Stomach (tissue), 9 donors: ENCODE results near the gene EML2. TPM values are rescaled to one million over a fixed set of nuclear protein-coding genes. Genes with fewer than 3 reads are reported as not detected.

Experiments
- DNase-seq, 2 donors: peaks; one replicate each; pipeline versions ENCODE4 v3.0.0 to v3.0.0-alpha.2; 2013 to 2019
- H3K27ac ChIP-seq, 5 donors: fragments of 200-600 bp in 4 of 5; sonication (generic) in 4 of 5; one replicate each; pipeline ENCODE4 v1.5.1; 2013 to 2019; ENCODE audit warnings: mild to moderate bottlenecking in 1 of 5, moderate library complexity in 1 of 5
- H3K27me3 ChIP-seq, 3 donors: fragments of 200-600 bp; sonication (generic); one replicate each; pipeline ENCODE4 v1.5.1; 2017 to 2019; ENCODE audit warnings: mixed run types in 1 of 3
- H3K36me3 ChIP-seq, 4 donors: fragments of 200-600 bp; sonication (generic); 1 replicate in 3 of 4; 2 replicates in 1 of 4; pipeline ENCODE4 v1.5.1; 2016 to 2019
- H3K4me1 ChIP-seq, 4 donors: fragments of 200-600 bp; sonication (generic); one replicate each; pipeline ENCODE4 v1.5.1; 2016 to 2019
- H3K4me3 ChIP-seq, 4 donors: fragments of 200-600 bp; sonication (generic) in 3 of 4; one replicate each; pipeline ENCODE4 v1.5.1; 2016 to 2019; ENCODE audit warnings: mild to moderate bottlenecking in 1 of 4
- H3K9me3 ChIP-seq, 4 donors: fragments of 200-600 bp; sonication (generic); one replicate each; pipeline ENCODE4 v1.5.1; 2016 to 2019
- CTCF ChIP-seq, 7 experiments: fragments of 450-650 bp in 4 of 7; fragments of 200-600 bp in 3 of 7; sonication (generic) in 3 of 7; IDR thresholded peaks; one replicate each; pipeline ENCODE4 v1.5.1; 2016 to 2019; ENCODE audit warnings: antibody characterized with exemption in 7 of 7, control low read depth in 2 of 7, mild to moderate bottlenecking in 1 of 7
- EP300 ChIP-seq: sonication (generic); formaldehyde crosslinking; IDR thresholded peaks from one replicate; pipeline ENCODE4 v1.6.1; 2017; ENCODE audit warnings: antibody characterized with exemption
- POLR2A ChIP-seq, 4 donors: fragments of 450-650 bp; IDR thresholded peaks; one replicate each; pipeline ENCODE4 v1.6.1; 2016; ENCODE audit warnings: antibody characterized with exemption in 4 of 4, control low read depth in 2 of 4, mild to moderate bottlenecking in 1 of 4, moderate library complexity in 1 of 4
- POLR2AphosphoS5 ChIP-seq, 3 donors: sonication (generic); formaldehyde crosslinking; IDR thresholded peaks; one replicate each; pipeline ENCODE4 v1.6.1; 2016; ENCODE audit warnings: antibody characterized with exemption in 3 of 3
- WGBS, 5 donors: extraction: QIAGEN DNeasy Blood & Tissue Kit in 3 of 5; methylation state at CpG; one replicate each; pipeline versions ENCODE4 v1.1.5 to v1.1.7; 2013 to 2018; 5-methylcytosine and 5-hydroxymethylcytosine counted together
- intact Hi-C: fragments of 100-400 bp; cut with DNase I; formaldehyde crosslinking; loops from one replicate; pipeline ENCODE4 v1.15.1; 2023; ENCODE audit warnings: low total_unique reads
- polyA plus RNA-seq, 3 donors: library from polyadenylated mRNA; stranded (reverse); fragments of 200-250 nt; gene quantifications; one replicate each; pipeline ENCODE4 v1.2.3, GENCODE V29; 2013
- total RNA-seq, 5 donors: library from RNA; depleted of rRNA; stranded (reverse); fragments of >200 nt; gene quantifications; one replicate each; pipeline versions ENCODE4 v1.1.0 to v1.2.3, GENCODE V29; 2014 to 2016
- donor health status: healthy with polysubstance abuse.
- donor health status: Bipolar disorder and iron deficiency.
- donor health status: healthy.

The EML2 gene
- total and polyA plus RNA-seq, 8 donors = 17.8 to 387 (median 32.8) TPM

GRCh38 chr19:45598267-45599001, 40.8 kb downstream of the EML2 start:
- Histone ChIP-seq H3K4me1 (peaks cover 6 to 49% (median 21%) of the 10 kb centered on the region in 4 donors), H3K27me3 (peaks cover 8 to 95% (median 58%) of the 10 kb centered on the region in 3 donors), H3K4me3 (peak overlapping the region in 3 of 4 donors; percentile 1 to 12 (median 1)), H3K27ac (peak overlapping the region in 4 of 5 donors; percentile 36 to 70 (median 51)), H3K36me3 (no peaks in the 10 kb centered on the region), H3K9me3 (no peaks in the 10 kb centered on the region)
- peak in 1 of 2 donors; percentile 37 for DNase-seq
- no peak for TF ChIP-seq POLR2AphosphoS5 (IDR thresholded peaks at IDR 0.05)
- no peak for TF ChIP-seq POLR2A (IDR thresholded peaks at IDR 0.05)
- intact Hi-C loops = no loop called here
- WGBS, 5 donors = 1 to 10% (median 5%) methylated on average over 21 to 22 of the region's 22 CpGs

GRCh38 chr19:45597425-45598111, 41.6 kb downstream of the EML2 start:
- Histone ChIP-seq H3K27ac (peak overlapping the region in 4 of 5 donors; percentile 36 to 70 (median 51)), H3K9me3 (no peaks in the 10 kb centered on the region), H3K4me3 (no peak overlapping the region), H3K36me3 (no peaks in the 10 kb centered on the region), H3K27me3 (peaks cover 8 to 95% (median 51%) of the 10 kb centered on the region in 3 donors), H3K4me1 (peaks cover 6 to 49% (median 21%) of the 10 kb centered on the region in 4 donors)
- TF ChIP-seq POLR2AphosphoS5 (IDR thresholded peaks at IDR 0.05) = no peak
- no peak for TF ChIP-seq CTCF (IDR thresholded peaks at IDR 0.05)
- TF ChIP-seq EP300 = no peak
- TF ChIP-seq POLR2A (IDR thresholded peaks at IDR 0.05) = no peak
- intact Hi-C loops = no loop called here
- no peak for DNase-seq
- 13 to 28% (median 18%) methylated on average over 5 of the region's 5 CpGs for WGBS, 5 donors

GRCh38 chr19:45595814-45596213, 43.4 kb downstream of the EML2 start:
- no peak for DNase-seq
- intact Hi-C loops = no loop called here
- TF ChIP-seq POLR2A (IDR thresholded peaks at IDR 0.05) = no peak
- no peak for TF ChIP-seq CTCF (IDR thresholded peaks at IDR 0.05)
- no peak for TF ChIP-seq POLR2AphosphoS5 (IDR thresholded peaks at IDR 0.05)
- TF ChIP-seq EP300 = no peak
- Histone ChIP-seq H3K27me3 (peaks cover 5 to 95% (median 44%) of the 10 kb centered on the region in 3 donors), H3K27ac (peak overlapping the region in 1 of 5 donors; percentile 14), H3K4me1 (peaks cover 9 to 40% (median 16%) of the 10 kb centered on the region in 4 donors), H3K9me3 (no peaks in the 10 kb centered on the region), H3K4me3 (no peak overlapping the region), H3K36me3 (no peaks in the 10 kb centered on the region)
- WGBS, 5 donors = 41 to 60% (median 60%) methylated on average over 6 of the region's 6 CpGs

- H3K4me3 ChIP-seq = no peak overlapping the region
- intact Hi-C loops = no loop called here
- H3K27me3 ChIP-seq = peaks cover 0 to 79% (median 26%) of the 10 kb centered on the region in 3 donors
- H3K4me1 ChIP-seq = peaks cover 6 to 22% (median 9%) of the 10 kb centered on the region in 4 donors
- no peak overlapping the region for H3K27ac ChIP-seq
- no peaks in the 10 kb centered on the region for H3K9me3 ChIP-seq
- DNase-seq = no peak
- peaks cover 0 to 4% (median 0%) of the 10 kb centered on the region in 4 donors for H3K36me3 ChIP-seq
- 0 to 10% (median 5%) methylated on average over 1 of the region's 1 CpG for WGBS, 5 donors
- TF ChIP-seq POLR2A (IDR thresholded peaks at IDR 0.05) = no peak
Observed at GRCh38 chr19:45593520-45593919, 45.7 kb downstream of the EML2 start.

- no peak overlapping the region for H3K27ac ChIP-seq
- intact Hi-C loops = no loop called here
- peaks cover 0 to 11% (median 4%) of the 10 kb centered on the region in 4 donors for H3K4me1 ChIP-seq
- TF ChIP-seq POLR2A (IDR thresholded peaks at IDR 0.05) = no peak
- TF ChIP-seq CTCF (IDR thresholded peaks at IDR 0.05) = no peak
- TF ChIP-seq POLR2AphosphoS5 (IDR thresholded peaks at IDR 0.05) = no peak
- TF ChIP-seq EP300 = no peak
- 26 to 39% (median 34%) methylated on average over 4 of the region's 4 CpGs for WGBS, 5 donors
- no peak overlapping the region for H3K4me3 ChIP-seq
- H3K36me3 ChIP-seq = peaks cover 0 to 4% (median 0%) of the 10 kb centered on the region in 4 donors
- peaks cover 0 to 68% (median 15%) of the 10 kb centered on the region in 3 donors for H3K27me3 ChIP-seq
- no peak for DNase-seq
- no peaks in the 10 kb centered on the region for H3K9me3 ChIP-seq
Observed at GRCh38 chr19:45592366-45592765, 46.8 kb downstream of the EML2 start.
